HCT116 (cell line): Measurements from ENCODE around the gene ERAL1. TPM values are rescaled to one million over a fixed set of nuclear protein-coding genes. Genes with fewer than 3 reads are reported as not detected.

Experiments used
- ATAC-seq: fragments of 200-7000 bp; cut with Tn5 transposase; 2 replicates; pipeline ENCODE4 v1.9.1; 2020; ENCODE audit warnings: mild to moderate bottlenecking, moderate library complexity
- BruUV-seq: library from RNA; stranded (reverse); fragments of 400-500 nt; replicated peaks from 2 replicates; lab custom pipeline; 2021; lab: Mats Ljungman, UMichigan
- CTCF ChIA-PET: fragments of 300-600 bp; sonication (Branson Sonifier 250); formaldehyde crosslinking; loops from one replicate; lab custom pipeline; 2021; ENCODE audit warnings: antibody characterized with exemption; lab: Charles Lee
- POLR2A ChIA-PET: fragments of 300-600, 350-600 bp; sonication (Branson Sonifier 250); formaldehyde crosslinking; loops from one replicate; lab custom pipeline; 2021; ENCODE audit warnings: antibody characterized with exemption; lab: Charles Lee
- RAD21 ChIA-PET, 2 experiments: fragments of 300-600 bp; sonication (Branson Sonifier 250); formaldehyde crosslinking; loops; one replicate each; lab custom pipeline; 2023; ENCODE audit warnings: low total read pairs in 2 of 2; ENCODE audit not compliant: uncharacterized antibody in 2 of 2, unreplicated experiment in 2 of 2, low non-redundant PET in 1 of 2; lab: Charles Lee
- DNase-seq: peaks from one replicate; pipeline ENCODE4 v3.0.0-alpha.2; 2010; ENCODE audit warnings: low read depth, low spot score
- H2AFZ ChIP-seq: fragments of 200-600 bp; shearing (Covaris generic), sonication (generic); 2 replicates; pipeline ENCODE4 v1.6.1; 2017; ENCODE audit warnings: low read depth, mixed run types, mixed read lengths, antibody characterized with exemption, low read length; ENCODE audit not compliant: poor library complexity, severe bottlenecking
- H3K27ac ChIP-seq: 2 replicates; pipeline ENCODE4 v1.5.1; 2012; ENCODE audit warnings: low read depth, low read length
- H3K27me3 ChIP-seq: fragments of 200-600 bp; sonication (generic); 2 replicates; pipeline ENCODE4 v1.6.1; 2016; ENCODE audit warnings: mixed run types, low read length, mixed read lengths; ENCODE audit not compliant: insufficient read depth
- H3K36me3 ChIP-seq, 2 experiments: fragments of 200-500 bp in 1 of 2; fragments of 200-600 bp in 1 of 2; sonication (Bioruptor generic) in 1 of 2; sonication (generic) in 1 of 2; 2 replicates each; pipeline versions ENCODE4 v1.5.1 to v1.6.1; 2014 to 2016; ENCODE audit warnings: low read length in 2 of 2, inconsistent platforms in 1 of 2, mixed read lengths in 1 of 2, mixed run types in 1 of 2; ENCODE audit not compliant: insufficient read depth in 2 of 2, control insufficient read depth in 1 of 2
- H3K4me1 ChIP-seq, 2 experiments: fragments of 200-600 bp in 1 of 2; sonication (generic) in 1 of 2; 2 replicates each; pipeline versions ENCODE4 v1.5.1 to v1.6.1; 2012 to 2017; ENCODE audit warnings: low read length in 2 of 2, inconsistent platforms in 1 of 2, mild to moderate bottlenecking in 1 of 2, mixed read lengths in 1 of 2, mixed run types in 1 of 2, moderate library complexity in 1 of 2; ENCODE audit not compliant: insufficient read depth in 2 of 2, control insufficient read depth in 1 of 2
- H3K4me2 ChIP-seq: fragments of 200-600 bp; sonication (generic); 2 replicates; pipeline ENCODE4 v1.6.1; 2017; ENCODE audit warnings: mixed run types, low read length, mixed read lengths
- H3K4me3 ChIP-seq, 2 experiments: fragments of 200-600 bp in 1 of 2; sonication (generic) in 1 of 2; replicated peaks in 1 of 2; 2 replicates each; pipeline ENCODE4 v1.5.1; 2011 to 2016; ENCODE audit warnings: low read length in 2 of 2, control low read depth in 1 of 2, low read depth in 1 of 2, mild to moderate bottlenecking in 1 of 2, mixed read lengths in 1 of 2, mixed run types in 1 of 2
- H3K79me2 ChIP-seq: fragments of 200-600 bp; sonication (generic); 2 replicates; pipeline ENCODE4 v1.6.1; 2017; ENCODE audit warnings: mild to moderate bottlenecking, mixed run types, low read length, moderate library complexity, mixed read lengths; ENCODE audit not compliant: insufficient read depth
- H3K9ac ChIP-seq: fragments of 200-600 bp; sonication (generic); 2 replicates; pipeline ENCODE4 v1.6.1; 2016; ENCODE audit warnings: low read length, mixed read lengths
- H3K9me2 ChIP-seq: fragments of 200-600 bp; sonication (generic), shearing (Covaris generic); 2 replicates; pipeline ENCODE4 v1.6.1; 2017; ENCODE audit warnings: mixed run types, mild to moderate bottlenecking, moderate library complexity; ENCODE audit not compliant: insufficient read depth
- H3K9me3 ChIP-seq, 2 experiments: fragments of 200-500 bp in 1 of 2; fragments of 200-600 bp in 1 of 2; sonication (Bioruptor generic) in 1 of 2; sonication (generic) in 1 of 2; 2 replicates each; pipeline ENCODE4 v1.6.1; 2014 to 2017; ENCODE audit warnings: low read length in 2 of 2, mixed read lengths in 2 of 2, inconsistent platforms in 1 of 2, low read depth in 1 of 2, mild to moderate bottlenecking in 1 of 2, mixed run types in 1 of 2, moderate library complexity in 1 of 2; ENCODE audit not compliant: control insufficient read depth in 1 of 2, insufficient read depth in 1 of 2
- H4K20me1 ChIP-seq: fragments of 200-600 bp; sonication (generic), shearing (Covaris generic); 2 replicates; pipeline ENCODE4 v1.6.1; 2017; ENCODE audit warnings: mixed run types, mild to moderate bottlenecking, moderate library complexity; ENCODE audit not compliant: insufficient read depth
- JUND ChIP-seq: IDR thresholded peaks from 2 replicates; pipeline ENCODE4 v1.6.1; 2012
- POLR2A ChIP-seq: IDR thresholded peaks from 2 replicates; pipeline ENCODE4 v1.7.0; 2011; ENCODE audit warnings: borderline replicate concordance; ENCODE audit not compliant: insufficient read depth, insufficient read length; ENCODE audit errors: extremely low read depth
- POLR2AphosphoS5 ChIP-seq: IDR thresholded peaks from 2 replicates; pipeline ENCODE4 v1.6.1; 2011; ENCODE audit warnings: mild to moderate bottlenecking, low read depth, low read length, moderate library complexity
- RAD21 ChIP-seq: IDR thresholded peaks from 2 replicates; pipeline ENCODE4 v1.6.1; 2012; ENCODE audit warnings: low read depth, mild to moderate bottlenecking
- SIN3A ChIP-seq: IDR thresholded peaks from 2 replicates; pipeline ENCODE4 v1.6.1; 2012; ENCODE audit warnings: low read depth
- SP1 ChIP-seq: IDR thresholded peaks from 2 replicates; pipeline ENCODE4 v1.6.1; 2012; ENCODE audit warnings: low read depth
- SRF ChIP-seq: IDR thresholded peaks from 2 replicates; pipeline ENCODE4 v1.6.1; 2012; ENCODE audit warnings: low read depth
- TCF7L2 ChIP-seq: IDR thresholded peaks from 2 replicates; pipeline ENCODE4 v1.7.0; 2011; ENCODE audit warnings: borderline replicate concordance, inconsistent platforms; ENCODE audit not compliant: insufficient read depth, insufficient read length; ENCODE audit errors: extremely low read depth
- ZFX ChIP-seq: fragments of 450-650 bp; IDR thresholded peaks from 2 replicates; pipeline ENCODE4 v1.6.1; 2017
- intact Hi-C: fragments of 100-400 bp; cut with micrococcal nuclease; formaldehyde crosslinking; loops from 2 replicates; pipeline ENCODE4 v1.10.0; 2022
- total RNA-seq: library from RNA; stranded (reverse); gene quantifications from one replicate; pipeline ENCODE4 v1.2.1, GENCODE V29; 2021; ENCODE audit not compliant: unreplicated experiment
- TF ChIP-seq, protein P1 (sequence below): IDR thresholded peaks from 2 replicates; pipeline ENCODE4 v1.6.1; 2012
- TF ChIP-seq, protein P2 (sequence below): IDR thresholded peaks from 2 replicates; pipeline ENCODE4 v1.6.1; 2012

ERAL1 gene
- total RNA-seq, 1 experiment from 2014 or later, result 52.0 TPM

DNA sequence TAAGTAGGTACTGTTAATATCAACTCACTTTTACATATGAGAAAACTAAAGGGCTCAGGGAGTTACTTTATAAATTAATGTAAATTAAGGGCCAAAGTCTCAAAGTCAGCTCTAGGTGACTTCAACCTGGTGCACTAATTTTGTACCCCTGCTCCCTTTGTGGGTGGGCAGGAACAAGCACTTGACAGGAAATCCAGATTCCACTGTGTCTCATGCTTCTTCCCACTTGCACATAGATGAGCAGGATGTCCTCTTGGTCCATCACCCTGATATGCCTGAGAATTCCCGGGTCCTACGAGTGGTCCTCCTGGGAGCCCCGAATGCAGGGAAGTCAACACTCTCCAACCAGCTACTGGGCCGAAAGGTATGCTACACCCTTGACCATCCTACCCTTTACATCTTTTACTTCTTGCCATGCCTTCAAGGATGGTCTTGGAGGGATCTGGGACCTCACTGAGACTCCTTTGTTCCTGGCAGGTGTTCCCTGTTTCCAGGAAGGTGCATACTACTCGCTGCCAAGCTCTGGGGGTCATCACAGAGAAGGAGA, 1.3 kb downstream of the ERAL1 start (continued):
- TF ChIP-seq SIN3A (no peak), POLR2AphosphoS5 (no peak), TCF7L2 (no peak)

DNA sequence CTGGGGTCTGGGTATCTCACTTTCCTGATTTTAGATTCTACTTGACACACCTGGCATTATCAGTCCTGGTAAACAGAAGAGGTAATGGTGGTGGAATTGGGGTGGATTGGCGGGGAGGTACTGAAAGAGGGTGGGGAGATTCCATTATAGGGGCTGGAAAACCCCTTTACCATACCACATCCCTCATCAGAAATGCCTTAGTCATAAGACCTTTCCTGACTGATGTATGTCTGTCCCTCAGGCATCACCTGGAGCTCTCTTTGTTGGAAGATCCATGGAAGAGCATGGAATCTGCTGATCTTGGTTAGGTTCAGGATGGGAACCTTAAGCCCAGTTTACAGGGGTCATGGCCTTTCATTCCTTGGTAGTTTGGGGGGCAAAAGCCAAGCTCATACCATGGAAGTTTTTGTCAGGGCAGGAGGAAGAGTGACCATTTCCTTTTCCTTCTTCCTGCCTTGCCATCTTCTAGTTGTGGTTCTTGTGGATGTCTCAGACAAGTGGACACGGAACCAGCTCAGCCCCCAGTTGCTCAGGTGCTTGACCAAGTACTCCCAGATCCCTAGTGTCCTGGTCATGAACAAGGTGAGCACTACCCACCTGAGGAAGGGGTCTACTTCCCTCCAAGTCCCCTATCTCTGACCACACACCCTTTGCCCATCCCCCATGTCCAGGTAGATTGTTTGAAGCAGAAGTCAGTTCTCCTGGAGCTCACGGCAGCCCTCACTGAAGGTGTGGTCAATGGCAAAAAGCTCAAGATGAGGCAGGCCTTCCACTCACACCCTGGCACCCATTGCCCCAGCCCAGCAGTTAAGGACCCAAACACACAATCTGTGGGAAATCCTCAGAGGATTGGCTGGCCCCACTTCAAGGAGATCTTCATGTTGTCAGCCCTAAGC, 3.3 kb downstream of the ERAL1 start:
- Histone ChIP-seq H2AFZ (no peak overlapping the region), H3K27ac (no peak overlapping the region), H4K20me1 (no peaks in the 10 kb centered on the region), H3K4me2 (no peak overlapping the region), H3K9ac (no peak overlapping the region), H3K27me3 (no peaks in the 10 kb centered on the region), H3K79me2 (peaks cover 16% of the 10 kb centered on the region), H3K4me1 (peaks cover 7 to 22% of the 10 kb centered on the region in 2 experiments; a peak in 3 of 4 replicates), H3K9me3 (no peaks in the 10 kb centered on the region), H3K9me2 (no peaks in the 10 kb centered on the region), H3K36me3 (peaks cover 9 to 17% of the 10 kb centered on the region in 2 experiments; a peak in 3 of 4 replicates), H3K4me3 (no peak overlapping the region)
- intact Hi-C loops, result no loop called here
- no peak for TF ChIP-seq SP1
- TF ChIP-seq POLR2A, result no peak
- TF ChIP-seq SIN3A, result no peak
- TF ChIP-seq, protein P1, sequence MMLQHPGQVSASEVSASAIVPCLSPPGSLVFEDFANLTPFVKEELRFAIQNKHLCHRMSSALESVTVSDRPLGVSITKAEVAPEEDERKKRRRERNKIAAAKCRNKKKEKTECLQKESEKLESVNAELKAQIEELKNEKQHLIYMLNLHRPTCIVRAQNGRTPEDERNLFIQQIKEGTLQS, result no peak
- no peak for TF ChIP-seq JUND
- no peak for TF ChIP-seq ZFX
- TF ChIP-seq SRF, result no peak
- no peak for TF ChIP-seq POLR2AphosphoS5
- no peak for TF ChIP-seq RAD21
- TF ChIP-seq, protein P2, sequence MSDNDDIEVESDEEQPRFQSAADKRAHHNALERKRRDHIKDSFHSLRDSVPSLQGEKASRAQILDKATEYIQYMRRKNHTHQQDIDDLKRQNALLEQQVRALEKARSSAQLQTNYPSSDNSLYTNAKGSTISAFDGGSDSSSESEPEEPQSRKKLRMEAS, result no peak
- POLR2A ChIA-PET, result no interaction called here
- ATAC-seq (no peak), DNase-seq (no peak)
- no TSS peak for BruUV-seq
- RAD21 ChIA-PET, result no interaction called here
- CTCF ChIA-PET, result interaction anchor here (1.0 kb wide), 1 partner anchor 95 kb away, joined by 3 read pairs; no protein-coding TSS in a partner anchor
